Astrocyte (in vitro differentiated cells and primary cell): ENCODE data around the gene RAB39A. TPM values are rescaled to one million over a fixed set of nuclear protein-coding genes. Genes with fewer than 3 reads are reported as not detected.
"Not testable (repeated sequence)": the region's sequence is repeated elsewhere in the genome, so short reads cannot be mapped to it uniquely, and the experiment has no call there.

ENCODE experiments used
- DNase-seq: peaks from one replicate; pipeline ENCODE4 v3.0.0-alpha.2; 2010; ENCODE audit warnings: low read depth
- FAIRE-seq: peaks from 2 replicates; lab custom pipeline; 2011; peaks lifted over from hg19 to GRCh38; lab: Jason Lieb, UNC
- H2AFZ ChIP-seq: 2 replicates; pipeline ENCODE4 v1.6.0; 2012; ENCODE audit warnings: low read depth, low read length, inconsistent platforms
- H3K27ac ChIP-seq: 2 replicates; pipeline ENCODE4 v1.5.1; 2011; ENCODE audit warnings: low read depth, low read length, inconsistent platforms
- H3K27me3 ChIP-seq: 2 replicates; pipeline ENCODE4 v1.6.0; 2011; ENCODE audit warnings: low read length, inconsistent platforms; ENCODE audit not compliant: insufficient read depth
- H3K36me3 ChIP-seq: 2 replicates; pipeline ENCODE4 v1.5.1; 2011; ENCODE audit warnings: low read length, inconsistent platforms; ENCODE audit not compliant: insufficient read depth
- H3K4me1 ChIP-seq: 2 replicates; pipeline ENCODE4 v1.5.1; 2011; ENCODE audit warnings: low read length, inconsistent platforms; ENCODE audit not compliant: insufficient read depth
- H3K4me2 ChIP-seq: 2 replicates; pipeline ENCODE4 v1.6.0; 2012; ENCODE audit warnings: low read length, inconsistent platforms
- H3K4me3 ChIP-seq: 2 replicates; pipeline ENCODE4 v1.5.1; 2011; ENCODE audit warnings: low read depth, mild to moderate bottlenecking, low read length, inconsistent platforms; ENCODE audit not compliant: insufficient read depth
- H3K79me2 ChIP-seq: 2 replicates; pipeline ENCODE4 v1.6.0; 2012; ENCODE audit warnings: mild to moderate bottlenecking, low read length, inconsistent platforms; ENCODE audit not compliant: insufficient read depth
- H3K9ac ChIP-seq: 2 replicates; pipeline ENCODE4 v1.6.0; 2012; ENCODE audit warnings: mild to moderate bottlenecking, low read length, inconsistent platforms
- H3K9me3 ChIP-seq: 2 replicates; pipeline ENCODE4 v1.5.1; 2012; ENCODE audit warnings: low read depth, mild to moderate bottlenecking, low read length, inconsistent platforms; ENCODE audit not compliant: insufficient read depth
- H4K20me1 ChIP-seq: 2 replicates; pipeline ENCODE4 v1.6.0; 2012; ENCODE audit warnings: low read length, inconsistent platforms; ENCODE audit not compliant: insufficient read depth
- H3K27ac Mint-ChIP-seq: one replicate; pipeline ENCODE4 v1.8.0; 2021; ENCODE audit warnings: mild to moderate bottlenecking, mixed read lengths; ENCODE audit not compliant: unreplicated experiment
- H3K27me3 Mint-ChIP-seq: one replicate; pipeline ENCODE4 v1.8.0; 2021; ENCODE audit warnings: low read depth, mixed read lengths; ENCODE audit not compliant: unreplicated experiment
- H3K36me3 Mint-ChIP-seq: one replicate; pipeline ENCODE4 v1.8.0; 2021; ENCODE audit warnings: low read depth, mixed read lengths; ENCODE audit not compliant: unreplicated experiment
- H3K4me1 Mint-ChIP-seq: one replicate; pipeline ENCODE4 v1.8.0; 2021; ENCODE audit warnings: low read depth, mixed read lengths; ENCODE audit not compliant: unreplicated experiment
- H3K4me3 Mint-ChIP-seq: one replicate; pipeline ENCODE4 v1.8.0; 2021; ENCODE audit warnings: mild to moderate bottlenecking, moderate library complexity, mixed read lengths; ENCODE audit not compliant: unreplicated experiment
- H3K9me3 Mint-ChIP-seq: one replicate; pipeline ENCODE4 v1.8.0; 2021; ENCODE audit warnings: mild to moderate bottlenecking, mixed read lengths; ENCODE audit not compliant: unreplicated experiment
- EZH2 ChIP-seq: IDR thresholded peaks from 2 replicates; pipeline ENCODE4 v1.6.1; 2012; ENCODE audit warnings: mild to moderate bottlenecking, low read length, inconsistent platforms; ENCODE audit not compliant: insufficient read depth
- total RNA-seq: library from RNA; stranded (reverse); gene quantifications from 2 replicates; pipeline ENCODE4 v1.2.1, GENCODE V29; 2021
- TF ChIP-seq, protein P1 (sequence below): IDR thresholded peaks from 2 replicates; pipeline ENCODE4 v1.5.1; 2011; ENCODE audit warnings: low read depth, mild to moderate bottlenecking, inconsistent platforms, low read length, moderate library complexity; ENCODE audit not compliant: insufficient read depth

The RAB39A gene
- total RNA-seq, 1 donor from 2014 or later, result 1.5 TPM

DNA sequence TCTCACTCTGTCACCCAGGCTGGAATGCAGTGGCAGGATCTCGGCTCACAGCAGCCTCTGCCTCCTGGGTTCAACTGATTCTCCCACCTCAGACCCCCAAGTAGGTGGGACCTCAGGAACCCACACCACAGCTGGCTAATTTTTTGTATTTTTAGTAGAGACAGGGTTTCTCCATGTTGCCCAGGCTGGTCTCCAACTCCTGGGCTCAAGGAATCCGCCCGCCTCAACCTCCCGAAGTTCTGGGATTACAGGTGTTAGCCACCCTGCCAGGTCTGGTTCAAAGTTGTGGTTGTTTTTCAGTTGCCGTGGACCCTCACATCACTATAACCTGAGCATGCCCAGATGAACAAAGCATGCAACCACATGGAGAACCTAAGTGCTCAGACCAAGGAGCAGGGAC is 13.0 kb upstream of the RAB39A start:
- no peak overlapping the region for H3K27ac Mint-ChIP-seq
- Histone ChIP-seq H3K9ac (no peak overlapping the region), H3K9me3 (no peaks in the 10 kb centered on the region), H2AFZ (no peak overlapping the region), H3K36me3 (no peaks in the 10 kb centered on the region), H3K4me3 (no peak overlapping the region), H3K4me1 (no peaks in the 10 kb centered on the region), H3K27ac (no peak overlapping the region), H3K79me2 (no peaks in the 10 kb centered on the region), H3K27me3 (no peaks in the 10 kb centered on the region), H4K20me1 (no peaks in the 10 kb centered on the region), H3K4me2 (no peak overlapping the region)
- no peaks in the 10 kb centered on the region for H3K36me3 Mint-ChIP-seq
- H3K27me3 Mint-ChIP-seq, result no peaks in the 10 kb centered on the region
- TF ChIP-seq EZH2, result no peak
- TF ChIP-seq, protein P1, sequence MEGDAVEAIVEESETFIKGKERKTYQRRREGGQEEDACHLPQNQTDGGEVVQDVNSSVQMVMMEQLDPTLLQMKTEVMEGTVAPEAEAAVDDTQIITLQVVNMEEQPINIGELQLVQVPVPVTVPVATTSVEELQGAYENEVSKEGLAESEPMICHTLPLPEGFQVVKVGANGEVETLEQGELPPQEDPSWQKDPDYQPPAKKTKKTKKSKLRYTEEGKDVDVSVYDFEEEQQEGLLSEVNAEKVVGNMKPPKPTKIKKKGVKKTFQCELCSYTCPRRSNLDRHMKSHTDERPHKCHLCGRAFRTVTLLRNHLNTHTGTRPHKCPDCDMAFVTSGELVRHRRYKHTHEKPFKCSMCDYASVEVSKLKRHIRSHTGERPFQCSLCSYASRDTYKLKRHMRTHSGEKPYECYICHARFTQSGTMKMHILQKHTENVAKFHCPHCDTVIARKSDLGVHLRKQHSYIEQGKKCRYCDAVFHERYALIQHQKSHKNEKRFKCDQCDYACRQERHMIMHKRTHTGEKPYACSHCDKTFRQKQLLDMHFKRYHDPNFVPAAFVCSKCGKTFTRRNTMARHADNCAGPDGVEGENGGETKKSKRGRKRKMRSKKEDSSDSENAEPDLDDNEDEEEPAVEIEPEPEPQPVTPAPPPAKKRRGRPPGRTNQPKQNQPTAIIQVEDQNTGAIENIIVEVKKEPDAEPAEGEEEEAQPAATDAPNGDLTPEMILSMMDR, result no peak
- DNase-seq, result no peak
- H3K4me3 Mint-ChIP-seq, result no peak overlapping the region
- H3K9me3 Mint-ChIP-seq, result peaks cover 2% of the 10 kb centered on the region
- FAIRE-seq, result no peak
- H3K4me1 Mint-ChIP-seq, result no peaks in the 10 kb centered on the region

DNA sequence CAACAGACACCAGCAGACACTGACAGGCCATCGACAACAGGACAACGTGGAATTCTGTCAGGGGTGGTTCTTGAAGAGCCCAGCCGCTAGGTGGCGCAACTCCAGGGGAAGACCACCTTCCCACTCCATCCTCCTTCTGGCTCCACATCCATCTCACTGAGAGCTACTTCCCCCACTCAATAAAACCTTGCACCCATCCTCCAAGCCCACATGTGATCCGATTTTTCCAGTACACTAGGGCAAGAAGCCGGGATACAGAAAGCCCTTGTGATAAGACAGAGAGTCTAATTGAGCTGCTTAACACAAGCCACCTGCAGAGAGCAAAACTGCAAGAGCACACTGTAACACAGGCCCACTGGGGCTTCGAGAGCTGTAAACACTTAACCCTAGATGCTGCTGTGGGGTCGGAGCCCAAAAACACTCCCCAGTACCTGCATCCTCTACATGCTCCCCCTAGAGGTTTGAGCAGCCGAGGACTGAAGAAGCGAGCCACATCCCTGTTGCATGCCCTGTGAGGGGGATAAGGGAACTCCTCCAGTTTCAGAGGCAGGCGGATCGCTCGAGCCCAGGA is 11.5 kb upstream of the RAB39A start:
- FAIRE-seq, result no peak
- H3K9me3 Mint-ChIP-seq, result no peaks in the 10 kb centered on the region
- no peak overlapping the region for H3K27ac Mint-ChIP-seq

DNA sequence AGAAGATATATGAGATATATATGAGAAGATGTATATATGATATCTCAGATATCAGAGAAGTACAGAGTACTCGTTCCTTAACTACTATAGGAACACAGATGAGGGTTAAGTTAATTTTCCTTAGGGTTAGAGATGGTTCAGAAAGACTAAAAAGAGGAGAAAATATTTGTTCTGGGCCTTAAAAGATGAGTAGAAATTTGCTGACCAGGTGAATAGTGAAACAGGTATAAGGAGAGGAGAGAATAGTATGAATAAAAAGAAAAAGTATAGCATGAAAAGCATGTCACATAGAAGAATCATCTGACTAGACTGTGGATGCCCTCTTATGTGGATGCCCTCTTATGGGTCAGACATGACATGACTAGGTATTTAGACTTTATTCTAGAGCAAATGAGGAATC is 6.3 kb upstream of the RAB39A start:
- Histone ChIP-seq H3K4me3 (no peak overlapping the region), H3K36me3 (no peaks in the 10 kb centered on the region), H3K9me3 (no peaks in the 10 kb centered on the region), H3K79me2 (no peaks in the 10 kb centered on the region), H2AFZ (no peak overlapping the region), H3K4me2 (no peak overlapping the region), H3K9ac (no peak overlapping the region), H3K4me1 (no peaks in the 10 kb centered on the region), H3K27ac (no peak overlapping the region), H3K27me3 (no peaks in the 10 kb centered on the region), H4K20me1 (no peaks in the 10 kb centered on the region)
- Mint-ChIP-seq H3K9me3 (no peaks in the 10 kb centered on the region), H3K27ac (no peak overlapping the region), H3K4me1 (no peaks in the 10 kb centered on the region), H3K27me3 (peaks cover 19% of the 10 kb centered on the region), H3K36me3 (no peaks in the 10 kb centered on the region), H3K4me3 (no peak overlapping the region)
- no peak for TF ChIP-seq EZH2
- TF ChIP-seq, protein P1, result no peak
- no peak for DNase-seq
- no peak for FAIRE-seq

More for the DNA sequence above, 11.5 kb upstream of the RAB39A start:
- Histone ChIP-seq H2AFZ (no peak overlapping the region), H3K79me2 (no peaks in the 10 kb centered on the region), H3K9me3 (no peaks in the 10 kb centered on the region), H3K9ac (no peak overlapping the region), H3K36me3 (no peaks in the 10 kb centered on the region), H3K4me1 (no peaks in the 10 kb centered on the region), H3K4me3 (no peak overlapping the region), H3K27ac (no peak overlapping the region), H3K4me2 (no peak overlapping the region), H4K20me1 (no peaks in the 10 kb centered on the region), H3K27me3 (no peaks in the 10 kb centered on the region)
- no peaks in the 10 kb centered on the region for H3K27me3 Mint-ChIP-seq
- TF ChIP-seq EZH2, result no peak
- TF ChIP-seq, protein P1, result peak; percentile 36
- no peaks in the 10 kb centered on the region for H3K36me3 Mint-ChIP-seq
- H3K4me3 Mint-ChIP-seq, result no peak overlapping the region
- no peaks in the 10 kb centered on the region for H3K4me1 Mint-ChIP-seq
- DNase-seq, result no peak

DNA sequence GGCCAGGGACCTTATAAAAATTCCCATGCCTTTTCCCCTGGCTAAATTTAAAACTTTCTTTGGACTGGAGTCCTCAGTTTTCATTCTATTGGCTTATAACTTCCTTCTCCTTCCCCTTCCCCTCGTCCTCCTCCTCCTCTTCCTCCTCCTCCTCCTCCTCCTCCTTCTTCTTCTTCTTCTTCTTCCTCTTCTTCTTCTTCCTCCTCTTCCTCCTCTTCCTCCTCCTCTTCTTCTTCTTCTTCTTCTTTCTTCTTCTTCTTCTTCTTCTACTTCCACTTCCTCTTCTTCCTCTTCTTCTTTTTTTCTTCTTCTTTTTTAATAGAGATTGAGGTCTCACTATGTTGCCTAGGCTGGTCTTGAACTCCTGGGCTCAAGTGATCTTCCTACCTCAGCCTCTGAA is 4.7 kb upstream of the RAB39A start:
- H3K27ac Mint-ChIP-seq, H3K36me3 ChIP-seq, H3K79me2 ChIP-seq, FAIRE-seq, H3K27ac ChIP-seq, H3K27me3 ChIP-seq, H3K9me3 Mint-ChIP-seq, H3K4me3 Mint-ChIP-seq, H2AFZ ChIP-seq, H3K4me2 ChIP-seq, H3K4me1 Mint-ChIP-seq, H3K4me3 ChIP-seq, H3K4me1 ChIP-seq, H3K36me3 Mint-ChIP-seq, DNase-seq, H4K20me1 ChIP-seq, H3K9me3 ChIP-seq, H3K9ac ChIP-seq: not testable (repeated sequence)
- H3K27me3 Mint-ChIP-seq, result peaks cover 19% of the 10 kb centered on the region
